Neural progenitor cell (in vitro differentiated cells): ENCODE data around the gene AGBL4. TPM values are rescaled to one million over a fixed set of nuclear protein-coding genes. Genes with fewer than 3 reads are reported as not detected.

Source experiments
- DNase-seq: peaks from one replicate; pipeline ENCODE4 v3.0.0-alpha.2; 2016; ENCODE audit warnings: low spot score
- H2AFZ ChIP-seq: fragments of 200-600 bp; sonication (generic); replicated peaks from 2 replicates; pipeline ENCODE4 v1.6.1; 2016; ENCODE audit warnings: antibody characterized with exemption
- H3F3A ChIP-seq: fragments of 200-600 bp; sonication (generic); 2 replicates; pipeline ENCODE4 v1.6.1; 2016; ENCODE audit warnings: antibody characterized with exemption, low read depth
- H3K27ac ChIP-seq: fragments of 200-600 bp; sonication (generic); 2 replicates; pipeline ENCODE4 v1.5.1; 2016; ENCODE audit warnings: mild to moderate bottlenecking
- H3K27me3 ChIP-seq: fragments of 200-600 bp; sonication (generic); 2 replicates; pipeline ENCODE4 v1.6.1; 2016; ENCODE audit warnings: mild to moderate bottlenecking, moderate library complexity
- H3K36me3 ChIP-seq: fragments of 200-600 bp; sonication (generic); 2 replicates; pipeline ENCODE4 v1.5.1; 2016
- H3K4me1 ChIP-seq: fragments of 200-600 bp; sonication (generic); 2 replicates; pipeline ENCODE4 v1.6.1; 2016; ENCODE audit warnings: mixed run types
- H3K4me2 ChIP-seq: fragments of 200-600 bp; sonication (generic); 2 replicates; pipeline ENCODE4 v1.6.1; 2016
- H3K4me3 ChIP-seq: fragments of 200-600 bp; sonication (generic); 2 replicates; pipeline ENCODE4 v1.5.1; 2016
- H3K79me2 ChIP-seq: fragments of 200-600 bp; sonication (generic); 2 replicates; pipeline ENCODE4 v1.6.1; 2016; ENCODE audit warnings: low read depth
- H3K9ac ChIP-seq: fragments of 200-600 bp; sonication (generic); 2 replicates; pipeline ENCODE4 v1.6.1; 2016
- H3K9me3 ChIP-seq: fragments of 200-600 bp; sonication (generic); 2 replicates; pipeline ENCODE4 v1.5.1; 2016; ENCODE audit warnings: low read depth
- H4K20me1 ChIP-seq: fragments of 200-600 bp; sonication (generic); 2 replicates; pipeline ENCODE4 v1.6.1; 2016; ENCODE audit warnings: low read depth
- H3K27ac Mint-ChIP-seq: 3 replicates; pipeline ENCODE4 v1.8.0; 2021; ENCODE audit warnings: mixed read lengths
- H3K27me3 Mint-ChIP-seq: 2 replicates; pipeline ENCODE4 v1.8.0; 2022; ENCODE audit warnings: low read depth, mild to moderate bottlenecking, inconsistent platforms, moderate library complexity, mixed read lengths; ENCODE audit not compliant: insufficient read depth
- H3K36me3 Mint-ChIP-seq: 3 replicates; pipeline ENCODE4 v1.8.0; 2021; ENCODE audit warnings: mixed read lengths
- H3K4me1 Mint-ChIP-seq: 3 replicates; pipeline ENCODE4 v1.8.0; 2021; ENCODE audit warnings: mixed read lengths
- H3K4me3 Mint-ChIP-seq: 3 replicates; pipeline ENCODE4 v1.8.0; 2021; ENCODE audit warnings: mild to moderate bottlenecking, moderate library complexity, mixed read lengths
- H3K9me3 Mint-ChIP-seq: 3 replicates; pipeline ENCODE4 v1.8.0; 2020; ENCODE audit warnings: mixed read lengths
- EZH2 ChIP-seq: fragments of 200-600 bp; sonication (generic); IDR thresholded peaks from 2 replicates; pipeline ENCODE4 v1.6.1; 2017; ENCODE audit warnings: antibody characterized with exemption, mild to moderate bottlenecking, moderate library complexity
- EZH2phosphoT487 ChIP-seq: fragments of 200-600 bp; sonication (generic); IDR thresholded peaks from 2 replicates; pipeline ENCODE4 v1.6.1; 2017; ENCODE audit warnings: antibody characterized with exemption
- total RNA-seq: library from RNA; depleted of rRNA; stranded (reverse); fragments of >200 nt; gene quantifications from 2 replicates; pipeline ENCODE4 v1.2.3, GENCODE V29; 2015; ENCODE audit warnings: low replicate concordance
- TF ChIP-seq, protein P1 (sequence below): fragments of 200-600 bp; sonication (generic); IDR thresholded peaks from 2 replicates; pipeline ENCODE4 v1.5.1; 2017; ENCODE audit warnings: antibody characterized with exemption, mild to moderate bottlenecking

AGBL4 gene
- total RNA-seq, 1 donor from 2014 or later, result 1.5 TPM

DNA sequence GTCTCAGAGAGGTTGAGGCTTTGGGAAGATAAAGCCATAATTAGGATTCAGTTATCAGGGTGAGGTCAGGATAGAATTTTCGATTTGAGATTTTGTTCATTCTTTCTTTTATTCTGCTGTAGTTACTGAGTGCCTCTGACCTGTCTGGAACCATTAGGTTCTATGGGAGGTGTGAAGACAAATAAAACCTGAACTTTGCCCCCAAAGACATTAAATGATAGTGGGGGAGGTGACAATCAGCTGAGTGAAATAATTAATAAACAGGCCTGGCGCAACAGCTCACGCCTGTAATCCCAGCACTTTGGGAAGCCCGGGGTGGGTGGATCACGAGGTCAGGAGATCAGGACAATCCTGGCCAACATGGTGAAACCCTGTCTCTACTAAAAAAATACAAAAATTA is 1496.7 kb downstream of the AGBL4 start:
- no peak for DNase-seq
- Mint-ChIP-seq H3K9me3 (no peaks in the 10 kb centered on the region), H3K4me3 (no peak overlapping the region), H3K27me3 (peaks cover 5% of the 10 kb centered on the region), H3K36me3 (no peaks in the 10 kb centered on the region), H3K27ac (no peak overlapping the region), H3K4me1 (peaks cover 14% of the 10 kb centered on the region)
- Histone ChIP-seq H3K9ac (no peak overlapping the region), H3K4me1 (peaks cover 16% of the 10 kb centered on the region), H3K79me2 (no peaks in the 10 kb centered on the region), H3K9me3 (no peaks in the 10 kb centered on the region), H4K20me1 (peaks cover 7% of the 10 kb centered on the region), H3K4me3 (no peak overlapping the region), H3K4me2 (no peak overlapping the region), H3K27me3 (no peaks in the 10 kb centered on the region), H2AFZ (no peak overlapping the region), H3K27ac (no peak overlapping the region), H3F3A (no peaks in the 10 kb centered on the region), H3K36me3 (no peaks in the 10 kb centered on the region)
- TF ChIP-seq, protein P1, sequence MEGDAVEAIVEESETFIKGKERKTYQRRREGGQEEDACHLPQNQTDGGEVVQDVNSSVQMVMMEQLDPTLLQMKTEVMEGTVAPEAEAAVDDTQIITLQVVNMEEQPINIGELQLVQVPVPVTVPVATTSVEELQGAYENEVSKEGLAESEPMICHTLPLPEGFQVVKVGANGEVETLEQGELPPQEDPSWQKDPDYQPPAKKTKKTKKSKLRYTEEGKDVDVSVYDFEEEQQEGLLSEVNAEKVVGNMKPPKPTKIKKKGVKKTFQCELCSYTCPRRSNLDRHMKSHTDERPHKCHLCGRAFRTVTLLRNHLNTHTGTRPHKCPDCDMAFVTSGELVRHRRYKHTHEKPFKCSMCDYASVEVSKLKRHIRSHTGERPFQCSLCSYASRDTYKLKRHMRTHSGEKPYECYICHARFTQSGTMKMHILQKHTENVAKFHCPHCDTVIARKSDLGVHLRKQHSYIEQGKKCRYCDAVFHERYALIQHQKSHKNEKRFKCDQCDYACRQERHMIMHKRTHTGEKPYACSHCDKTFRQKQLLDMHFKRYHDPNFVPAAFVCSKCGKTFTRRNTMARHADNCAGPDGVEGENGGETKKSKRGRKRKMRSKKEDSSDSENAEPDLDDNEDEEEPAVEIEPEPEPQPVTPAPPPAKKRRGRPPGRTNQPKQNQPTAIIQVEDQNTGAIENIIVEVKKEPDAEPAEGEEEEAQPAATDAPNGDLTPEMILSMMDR, result no peak
- TF ChIP-seq EZH2phosphoT487 (no peak), EZH2 (no peak)

DNA sequence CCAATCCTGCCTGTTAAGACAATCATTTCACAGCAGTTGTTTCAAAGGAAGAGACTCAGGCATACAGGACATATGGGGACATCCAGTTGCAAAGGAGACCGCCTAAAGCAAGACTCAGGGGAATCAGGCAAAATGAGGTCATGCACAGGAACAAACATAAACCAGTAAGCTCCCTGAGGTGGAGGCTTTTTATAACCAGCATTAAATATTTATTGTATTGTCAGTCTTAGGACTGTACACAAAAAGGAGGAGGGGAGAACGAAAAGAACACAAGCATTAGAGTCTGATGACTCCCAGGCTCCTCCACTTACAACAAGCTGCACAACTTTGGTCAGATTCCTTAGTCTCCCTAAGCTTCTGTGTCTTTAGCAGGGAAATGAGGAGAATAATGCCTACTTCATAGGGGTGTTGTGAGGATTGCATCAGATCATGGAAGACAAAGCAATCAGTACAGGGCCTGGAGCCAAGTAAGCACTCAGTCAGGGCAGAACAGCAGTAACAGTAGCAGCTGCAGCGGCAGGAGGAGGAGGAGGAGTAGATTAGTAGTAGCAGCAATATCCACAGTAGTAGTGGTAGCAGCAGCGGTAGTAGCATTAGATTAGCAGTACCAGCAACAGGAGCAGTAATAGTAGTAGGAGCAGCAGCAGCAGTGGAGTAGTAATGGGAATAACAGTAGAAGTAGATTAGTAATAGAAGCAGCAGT is 1497.6 kb downstream of the AGBL4 start:
- no peaks in the 10 kb centered on the region for H3F3A ChIP-seq
- no peak overlapping the region for H3K9ac ChIP-seq
- no peak for TF ChIP-seq EZH2
- no peak for TF ChIP-seq EZH2phosphoT487
- TF ChIP-seq, protein P1, result no peak
- peak; percentile 15 for DNase-seq
- Mint-ChIP-seq H3K4me3 (no peak overlapping the region), H3K27me3 (peaks cover 5% of the 10 kb centered on the region), H3K36me3 (no peaks in the 10 kb centered on the region), H3K9me3 (no peaks in the 10 kb centered on the region), H3K4me1 (peaks cover 14% of the 10 kb centered on the region), H3K27ac (no peak overlapping the region)
- H3K9me3 ChIP-seq, result no peaks in the 10 kb centered on the region
- H3K4me2 ChIP-seq, result no peak overlapping the region
- H3K79me2 ChIP-seq, result no peaks in the 10 kb centered on the region
- no peak overlapping the region for H3K27ac ChIP-seq
- peaks cover 16% of the 10 kb centered on the region for H3K4me1 ChIP-seq
- no peak overlapping the region for H3K4me3 ChIP-seq
- H4K20me1 ChIP-seq, result peaks cover 3% of the 10 kb centered on the region
- peak overlapping the region; percentile 71 for H2AFZ ChIP-seq
- H3K36me3 ChIP-seq, result no peaks in the 10 kb centered on the region
- H3K27me3 ChIP-seq, result no peaks in the 10 kb centered on the region

DNA sequence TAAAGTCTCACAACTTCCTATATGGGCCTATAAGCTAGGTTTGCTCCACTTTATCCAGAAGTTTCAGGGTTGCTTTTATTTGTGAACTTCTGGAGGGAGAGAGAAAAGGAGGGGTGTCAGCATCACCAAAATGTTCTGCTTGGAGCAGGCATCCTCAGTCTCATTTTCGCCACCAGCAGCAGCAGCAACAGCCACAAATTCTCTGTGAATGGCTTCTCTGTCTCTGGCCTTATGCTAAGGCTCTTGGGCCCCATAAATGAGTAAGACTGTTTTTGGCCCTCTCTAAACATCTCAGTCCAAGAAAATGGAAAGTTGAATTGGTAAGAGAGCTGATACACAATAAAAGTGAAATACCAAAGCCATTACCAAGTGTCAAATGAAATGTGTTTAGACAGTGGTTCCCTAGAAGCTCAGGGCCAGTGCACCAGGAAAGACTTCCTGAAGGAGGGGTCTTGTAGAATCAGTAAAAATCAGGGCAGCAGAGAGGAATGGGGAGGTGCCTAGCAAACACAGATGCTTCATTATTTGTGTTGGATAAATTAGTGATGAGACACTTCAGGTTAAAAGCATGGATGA is 1498.8 kb downstream of the AGBL4 start:
- H3K9ac ChIP-seq, result no peak overlapping the region
- Mint-ChIP-seq H3K4me1 (peaks cover 12% of the 10 kb centered on the region), H3K9me3 (no peaks in the 10 kb centered on the region), H3K27me3 (peaks cover 5% of the 10 kb centered on the region), H3K36me3 (no peaks in the 10 kb centered on the region), H3K27ac (no peak overlapping the region), H3K4me3 (no peak overlapping the region)
- no peak overlapping the region for H3K4me2 ChIP-seq
- H3F3A ChIP-seq, result no peaks in the 10 kb centered on the region
- no peak overlapping the region for H3K27ac ChIP-seq
- no peaks in the 10 kb centered on the region for H3K79me2 ChIP-seq
- no peaks in the 10 kb centered on the region for H3K36me3 ChIP-seq
- H3K9me3 ChIP-seq, result no peaks in the 10 kb centered on the region
- H2AFZ ChIP-seq, result no peak overlapping the region
- H3K27me3 ChIP-seq, result no peaks in the 10 kb centered on the region
- H3K4me1 ChIP-seq, result peaks cover 13% of the 10 kb centered on the region
- DNase-seq, result no peak
- TF ChIP-seq EZH2 (no peak), EZH2phosphoT487 (no peak)
- TF ChIP-seq, protein P1, result no peak
- H3K4me3 ChIP-seq, result no peak overlapping the region
- no peaks in the 10 kb centered on the region for H4K20me1 ChIP-seq
